HCT116 (cell line): ENCODE results near the gene TACC2.

Source experiments
- EZH2 ChIP-seq: fragments of 200-600 bp; sonication (generic); IDR thresholded peaks from 2 replicates; pipeline ENCODE4 v1.6.1; 2017; ENCODE audit warnings: antibody characterized with exemption, mixed run types
- EZH2phosphoT487 ChIP-seq: fragments of 200-600 bp; IDR thresholded peaks from 2 replicates; pipeline ENCODE4 v1.6.1; 2018; ENCODE audit warnings: antibody characterized with exemption, borderline replicate concordance
- POLR2A ChIP-seq: IDR thresholded peaks from 2 replicates; pipeline ENCODE4 v1.7.0; 2011; ENCODE audit warnings: borderline replicate concordance; ENCODE audit not compliant: insufficient read depth, insufficient read length; ENCODE audit errors: extremely low read depth
- RAD21 ChIP-seq: IDR thresholded peaks from 2 replicates; pipeline ENCODE4 v1.6.1; 2012; ENCODE audit warnings: low read depth, mild to moderate bottlenecking
- SIN3A ChIP-seq: IDR thresholded peaks from 2 replicates; pipeline ENCODE4 v1.6.1; 2012; ENCODE audit warnings: low read depth
- SRF ChIP-seq: IDR thresholded peaks from 2 replicates; pipeline ENCODE4 v1.6.1; 2012; ENCODE audit warnings: low read depth
- ZFX ChIP-seq: fragments of 450-650 bp; IDR thresholded peaks from 2 replicates; pipeline ENCODE4 v1.6.1; 2017
- TF ChIP-seq, protein P1 (sequence below), 3 experiments: fragments of 200-600 bp in 1 of 3; sonication (generic) in 1 of 3; IDR thresholded peaks in 2 of 3; conservative IDR thresholded peaks in 1 of 3; 2 replicates each; pipeline ENCODE4 v1.5.1; 2012 to 2017; ENCODE audit warnings: low read depth in 2 of 3, low read length in 2 of 3, antibody characterized with exemption in 1 of 3, borderline replicate concordance in 1 of 3, control low read depth in 1 of 3, mild to moderate bottlenecking in 1 of 3, mixed read lengths in 1 of 3, mixed run types in 1 of 3, moderate library complexity in 1 of 3; ENCODE audit not compliant: insufficient read depth in 1 of 3
- TF ChIP-seq, protein P2 (sequence below): IDR thresholded peaks from 2 replicates; pipeline ENCODE4 v1.6.1; 2012
- TF ChIP-seq, protein P3 (sequence below): IDR thresholded peaks from 2 replicates; pipeline ENCODE4 v1.6.1; 2012

DNA sequence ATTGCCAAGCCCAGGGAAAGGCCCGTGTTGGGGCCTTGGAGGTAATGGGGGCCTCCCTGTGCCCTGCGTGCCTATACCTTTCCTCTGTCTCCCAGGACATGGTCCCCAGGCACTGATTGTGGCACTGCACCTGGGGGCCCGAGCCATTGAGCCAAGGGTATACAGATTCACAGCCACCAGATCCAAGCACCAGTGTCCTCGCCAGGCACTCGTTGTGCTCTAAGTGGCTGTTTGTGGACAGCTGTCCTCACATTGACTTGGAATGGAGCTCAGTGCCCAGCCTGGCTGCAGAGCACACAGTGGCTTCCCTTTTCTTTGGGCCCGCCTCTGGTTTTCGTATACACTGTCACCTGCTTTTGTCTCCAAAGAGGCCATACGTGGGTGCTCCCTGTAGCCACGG is 210.1 kb downstream of the TACC2 start:
- TF ChIP-seq, protein P1, sequence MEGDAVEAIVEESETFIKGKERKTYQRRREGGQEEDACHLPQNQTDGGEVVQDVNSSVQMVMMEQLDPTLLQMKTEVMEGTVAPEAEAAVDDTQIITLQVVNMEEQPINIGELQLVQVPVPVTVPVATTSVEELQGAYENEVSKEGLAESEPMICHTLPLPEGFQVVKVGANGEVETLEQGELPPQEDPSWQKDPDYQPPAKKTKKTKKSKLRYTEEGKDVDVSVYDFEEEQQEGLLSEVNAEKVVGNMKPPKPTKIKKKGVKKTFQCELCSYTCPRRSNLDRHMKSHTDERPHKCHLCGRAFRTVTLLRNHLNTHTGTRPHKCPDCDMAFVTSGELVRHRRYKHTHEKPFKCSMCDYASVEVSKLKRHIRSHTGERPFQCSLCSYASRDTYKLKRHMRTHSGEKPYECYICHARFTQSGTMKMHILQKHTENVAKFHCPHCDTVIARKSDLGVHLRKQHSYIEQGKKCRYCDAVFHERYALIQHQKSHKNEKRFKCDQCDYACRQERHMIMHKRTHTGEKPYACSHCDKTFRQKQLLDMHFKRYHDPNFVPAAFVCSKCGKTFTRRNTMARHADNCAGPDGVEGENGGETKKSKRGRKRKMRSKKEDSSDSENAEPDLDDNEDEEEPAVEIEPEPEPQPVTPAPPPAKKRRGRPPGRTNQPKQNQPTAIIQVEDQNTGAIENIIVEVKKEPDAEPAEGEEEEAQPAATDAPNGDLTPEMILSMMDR (IDR thresholded peaks at IDR 0.05 in 2 of 3, conservative IDR thresholded peaks at IDR 0.05 in 1 of 3; ENCODE audit: borderline replicate concordance in 1 of 3, insufficient read depth in 1 of 3, low read depth in 2 of 3, low read length in 2 of 3), result no peak
- no peak for TF ChIP-seq EZH2phosphoT487
- no peak for TF ChIP-seq POLR2A
- no peak for TF ChIP-seq SIN3A
- TF ChIP-seq, protein P2, sequence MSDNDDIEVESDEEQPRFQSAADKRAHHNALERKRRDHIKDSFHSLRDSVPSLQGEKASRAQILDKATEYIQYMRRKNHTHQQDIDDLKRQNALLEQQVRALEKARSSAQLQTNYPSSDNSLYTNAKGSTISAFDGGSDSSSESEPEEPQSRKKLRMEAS, result no peak
- no peak for TF ChIP-seq ZFX
- no peak for TF ChIP-seq SRF
- TF ChIP-seq EZH2, result no peak
- TF ChIP-seq RAD21, result no peak
- TF ChIP-seq, protein P3, sequence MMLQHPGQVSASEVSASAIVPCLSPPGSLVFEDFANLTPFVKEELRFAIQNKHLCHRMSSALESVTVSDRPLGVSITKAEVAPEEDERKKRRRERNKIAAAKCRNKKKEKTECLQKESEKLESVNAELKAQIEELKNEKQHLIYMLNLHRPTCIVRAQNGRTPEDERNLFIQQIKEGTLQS, result no peak
